GM23338 (cell line): ENCODE results near the gene BCAS3. TPM values are rescaled to one million over a fixed set of nuclear protein-coding genes. Genes with fewer than 3 reads are reported as not detected.

ENCODE experiments used
- ATAC-seq: fragments of 200-7000 bp; cut with Tn5 transposase; 3 replicates; pipeline ENCODE4 v1.9.1; 2020
- DNase-seq: peaks from one replicate; pipeline ENCODE4 v3.0.0-alpha.2; 2015; ENCODE audit warnings: low spot score
- H2AFZ ChIP-seq: fragments of 200-600 bp; sonication (generic); 2 replicates; pipeline ENCODE4 v1.8.0; 2016; ENCODE audit warnings: antibody characterized with exemption, mild to moderate bottlenecking, moderate library complexity
- H3F3A ChIP-seq: fragments of 200-600 bp; sonication (generic); replicated peaks from 2 replicates; pipeline ENCODE4 v1.8.0; 2017; ENCODE audit warnings: antibody characterized with exemption, mixed run types, low read depth
- H3K27ac ChIP-seq: fragments of 200-600 bp; sonication (generic); 2 replicates; pipeline ENCODE4 v1.6.1; 2016; ENCODE audit warnings: low read depth
- H3K27me3 ChIP-seq: fragments of 200-600 bp; sonication (generic); 2 replicates; pipeline ENCODE4 v1.8.0; 2016; ENCODE audit warnings: mild to moderate bottlenecking, mixed run types, moderate library complexity; ENCODE audit not compliant: insufficient read depth
- H3K36me3 ChIP-seq: fragments of 200-600 bp; sonication (generic); 2 replicates; pipeline ENCODE4 v1.8.0; 2016; ENCODE audit warnings: mild to moderate bottlenecking; ENCODE audit not compliant: insufficient read depth
- H3K4me1 ChIP-seq: fragments of 200-600 bp; sonication (generic); 2 replicates; pipeline ENCODE4 v1.8.0; 2016; ENCODE audit warnings: mild to moderate bottlenecking, moderate library complexity; ENCODE audit not compliant: insufficient read depth
- H3K4me2 ChIP-seq: fragments of 200-600 bp; sonication (generic); 2 replicates; pipeline ENCODE4 v1.7.1; 2017; ENCODE audit warnings: mixed run types
- H3K4me3 ChIP-seq: fragments of 200-600 bp; sonication (generic); 2 replicates; pipeline ENCODE4 v1.6.1; 2016; ENCODE audit warnings: mixed run types
- H3K79me2 ChIP-seq: fragments of 200-600 bp; sonication (generic); replicated peaks from 2 replicates; pipeline ENCODE4 v1.8.0; 2017; ENCODE audit warnings: mild to moderate bottlenecking; ENCODE audit not compliant: insufficient read depth
- H3K9me2 ChIP-seq: fragments of 200-600 bp; sonication (generic); 2 replicates; pipeline ENCODE4 v1.8.0; 2017; ENCODE audit not compliant: insufficient read depth
- H4K20me1 ChIP-seq: fragments of 200-600 bp; sonication (generic); replicated peaks from 2 replicates; pipeline ENCODE4 v1.8.0; 2017; ENCODE audit warnings: mild to moderate bottlenecking; ENCODE audit not compliant: insufficient read depth
- H3K27ac Mint-ChIP-seq: 2 replicates; pipeline ENCODE4 v1.8.0; 2020; ENCODE audit warnings: inconsistent platforms, mild to moderate bottlenecking, moderate library complexity, mixed read lengths
- H3K27me3 Mint-ChIP-seq: 3 replicates; pipeline ENCODE4 v1.8.0; 2022; ENCODE audit warnings: low read depth, mild to moderate bottlenecking, moderate library complexity, mixed read lengths, inconsistent platforms; ENCODE audit not compliant: insufficient read depth, poor library complexity
- H3K36me3 Mint-ChIP-seq: 3 replicates; pipeline ENCODE4 v1.8.0; 2021; ENCODE audit warnings: low read depth, mild to moderate bottlenecking, inconsistent platforms, moderate library complexity, mixed read lengths
- H3K4me1 Mint-ChIP-seq: 3 replicates; pipeline ENCODE4 v1.8.0; 2020; ENCODE audit warnings: mild to moderate bottlenecking, inconsistent platforms, mixed read lengths
- H3K4me3 Mint-ChIP-seq: 3 replicates; pipeline ENCODE4 v1.8.0; 2021; ENCODE audit warnings: moderate library complexity, mild to moderate bottlenecking, inconsistent platforms, mixed read lengths
- H3K9me3 Mint-ChIP-seq: 3 replicates; pipeline ENCODE4 v1.8.0; 2020; ENCODE audit warnings: moderate library complexity, mild to moderate bottlenecking, inconsistent platforms, mixed read lengths
- CREB1 ChIP-seq: fragments of 250-450 bp; sonication (Bioruptor Pico); IDR thresholded peaks from 2 replicates; pipeline ENCODE4 v1.5.0; 2020; ENCODE audit warnings: low read depth, mild to moderate bottlenecking, moderate library complexity
- EZH2 ChIP-seq: fragments of 200-600 bp; sonication (generic); IDR thresholded peaks from one replicate; pipeline ENCODE4 v1.8.0; 2017; ENCODE audit warnings: antibody characterized with exemption, mild to moderate bottlenecking, low read depth; ENCODE audit not compliant: unreplicated experiment
- JUNB ChIP-seq: IDR thresholded peaks from one replicate; pipeline ENCODE4 v1.6.1; 2016; ENCODE audit warnings: antibody characterized with exemption; ENCODE audit not compliant: unreplicated experiment
- NANOG ChIP-seq: IDR thresholded peaks from 2 replicates; pipeline ENCODE4 v1.6.1; 2016; ENCODE audit warnings: antibody characterized with exemption, borderline replicate concordance
- POLR2AphosphoS5 ChIP-seq: IDR thresholded peaks from 2 replicates; pipeline ENCODE4 v1.6.1; 2016; ENCODE audit warnings: antibody characterized with exemption, low read depth
- STAT1 ChIP-seq: IDR thresholded peaks from one replicate; pipeline ENCODE4 v1.6.1; 2016; ENCODE audit warnings: antibody characterized with exemption; ENCODE audit not compliant: unreplicated experiment
- ZNF331 ChIP-seq: fragments of 250-450 bp; sonication (Bioruptor Pico); IDR thresholded peaks from 2 replicates; pipeline ENCODE4 v1.5.0; 2020; ENCODE audit warnings: low read depth, mild to moderate bottlenecking, moderate library complexity
- polyA plus RNA-seq: library from polyadenylated mRNA; unstranded; fragments of >200 nt; fragmentation: Nextera tagmentation; extraction: Ambion mirVana; gene quantifications from 2 replicates; pipeline ENCODE4 v1.2.1, GENCODE V29; 2016
- total RNA-seq: library from RNA; depleted of rRNA; stranded (reverse); fragments of >200 nt; shearing (Covaris generic); gene quantifications from 2 replicates; pipeline ENCODE4 v1.2.3, GENCODE V29; 2014
- TF ChIP-seq, protein P1 (sequence below): IDR thresholded peaks from one replicate; pipeline ENCODE4 v1.6.1; 2018; ENCODE audit warnings: antibody characterized with exemption; ENCODE audit not compliant: unreplicated experiment
- TF ChIP-seq, protein P2 (sequence below), 2 experiments: fragments of 200-600 bp in 1 of 2; sonication (generic) in 1 of 2; conservative IDR thresholded peaks; 2 replicates each; pipeline versions ENCODE4 v1.5.1 to v1.6.1; 2016 to 2017; ENCODE audit warnings: antibody characterized with exemption in 2 of 2, low read depth in 2 of 2, mild to moderate bottlenecking in 2 of 2, moderate library complexity in 1 of 2
- TF ChIP-seq, protein P3 (sequence below): IDR thresholded peaks from 2 replicates; pipeline ENCODE4 v1.6.1; 2016; ENCODE audit warnings: antibody characterized with exemption

Gene BCAS3
- total and polyA plus RNA-seq, 2 experiments from 2014 or later: 8.2 to 28.0 TPM

DNA sequence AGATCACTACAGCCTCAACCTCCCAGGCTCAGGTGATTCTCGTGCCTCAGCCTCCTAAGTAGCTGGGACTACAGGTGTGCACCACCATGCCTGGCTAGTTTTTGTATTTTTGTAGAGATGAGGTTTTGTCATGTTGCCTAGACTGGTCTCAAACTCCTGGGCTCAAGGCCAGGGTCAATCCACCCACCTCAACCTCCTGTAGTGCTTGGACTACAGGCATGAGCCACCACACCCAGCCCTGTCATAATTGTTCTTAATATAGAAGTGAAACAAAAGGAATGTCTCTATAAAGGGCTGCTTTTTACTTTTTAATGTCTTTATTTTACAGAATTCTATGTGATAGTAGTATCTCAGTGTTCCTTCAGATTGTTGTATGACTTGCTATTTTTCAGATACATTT lies 376.8 kb downstream of the BCAS3 start (continued):
- TF ChIP-seq, protein P1, sequence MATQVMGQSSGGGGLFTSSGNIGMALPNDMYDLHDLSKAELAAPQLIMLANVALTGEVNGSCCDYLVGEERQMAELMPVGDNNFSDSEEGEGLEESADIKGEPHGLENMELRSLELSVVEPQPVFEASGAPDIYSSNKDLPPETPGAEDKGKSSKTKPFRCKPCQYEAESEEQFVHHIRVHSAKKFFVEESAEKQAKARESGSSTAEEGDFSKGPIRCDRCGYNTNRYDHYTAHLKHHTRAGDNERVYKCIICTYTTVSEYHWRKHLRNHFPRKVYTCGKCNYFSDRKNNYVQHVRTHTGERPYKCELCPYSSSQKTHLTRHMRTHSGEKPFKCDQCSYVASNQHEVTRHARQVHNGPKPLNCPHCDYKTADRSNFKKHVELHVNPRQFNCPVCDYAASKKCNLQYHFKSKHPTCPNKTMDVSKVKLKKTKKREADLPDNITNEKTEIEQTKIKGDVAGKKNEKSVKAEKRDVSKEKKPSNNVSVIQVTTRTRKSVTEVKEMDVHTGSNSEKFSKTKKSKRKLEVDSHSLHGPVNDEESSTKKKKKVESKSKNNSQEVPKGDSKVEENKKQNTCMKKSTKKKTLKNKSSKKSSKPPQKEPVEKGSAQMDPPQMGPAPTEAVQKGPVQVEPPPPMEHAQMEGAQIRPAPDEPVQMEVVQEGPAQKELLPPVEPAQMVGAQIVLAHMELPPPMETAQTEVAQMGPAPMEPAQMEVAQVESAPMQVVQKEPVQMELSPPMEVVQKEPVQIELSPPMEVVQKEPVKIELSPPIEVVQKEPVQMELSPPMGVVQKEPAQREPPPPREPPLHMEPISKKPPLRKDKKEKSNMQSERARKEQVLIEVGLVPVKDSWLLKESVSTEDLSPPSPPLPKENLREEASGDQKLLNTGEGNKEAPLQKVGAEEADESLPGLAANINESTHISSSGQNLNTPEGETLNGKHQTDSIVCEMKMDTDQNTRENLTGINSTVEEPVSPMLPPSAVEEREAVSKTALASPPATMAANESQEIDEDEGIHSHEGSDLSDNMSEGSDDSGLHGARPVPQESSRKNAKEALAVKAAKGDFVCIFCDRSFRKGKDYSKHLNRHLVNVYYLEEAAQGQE: no peak
- TF ChIP-seq CREB1 (CRISPR knock-in tag): no peak
- no peak for TF ChIP-seq STAT1
- no peak for TF ChIP-seq JUNB
- TF ChIP-seq EZH2: no peak
- TF ChIP-seq POLR2AphosphoS5: no peak

DNA sequence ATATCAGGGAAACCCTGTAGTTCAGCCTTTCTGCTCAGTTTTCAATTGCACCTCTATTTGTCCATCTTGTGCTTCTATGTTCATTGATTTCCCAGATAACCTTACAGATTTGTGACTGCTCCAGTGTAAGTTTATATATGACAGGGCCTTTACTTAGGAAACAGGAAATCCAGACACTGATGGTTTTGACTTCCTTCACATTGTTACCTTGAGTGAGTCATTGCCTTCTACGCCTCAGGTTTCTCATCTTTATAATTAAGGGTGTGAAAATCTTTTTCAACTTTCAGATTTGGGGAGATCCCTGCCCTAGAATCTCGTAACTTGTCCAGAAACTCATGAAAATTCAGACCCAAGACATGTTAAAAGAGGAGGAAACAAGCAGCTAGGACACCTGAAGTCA lies 379.6 kb downstream of the BCAS3 start:
- H3K27ac Mint-ChIP-seq: no peak overlapping the region
- TF ChIP-seq JUNB (no peak), POLR2AphosphoS5 (no peak), NANOG (no peak), STAT1 (no peak), ZNF331 (CRISPR knock-in tag) (no peak)
- TF ChIP-seq, protein P1: no peak
- TF ChIP-seq, protein P2, sequence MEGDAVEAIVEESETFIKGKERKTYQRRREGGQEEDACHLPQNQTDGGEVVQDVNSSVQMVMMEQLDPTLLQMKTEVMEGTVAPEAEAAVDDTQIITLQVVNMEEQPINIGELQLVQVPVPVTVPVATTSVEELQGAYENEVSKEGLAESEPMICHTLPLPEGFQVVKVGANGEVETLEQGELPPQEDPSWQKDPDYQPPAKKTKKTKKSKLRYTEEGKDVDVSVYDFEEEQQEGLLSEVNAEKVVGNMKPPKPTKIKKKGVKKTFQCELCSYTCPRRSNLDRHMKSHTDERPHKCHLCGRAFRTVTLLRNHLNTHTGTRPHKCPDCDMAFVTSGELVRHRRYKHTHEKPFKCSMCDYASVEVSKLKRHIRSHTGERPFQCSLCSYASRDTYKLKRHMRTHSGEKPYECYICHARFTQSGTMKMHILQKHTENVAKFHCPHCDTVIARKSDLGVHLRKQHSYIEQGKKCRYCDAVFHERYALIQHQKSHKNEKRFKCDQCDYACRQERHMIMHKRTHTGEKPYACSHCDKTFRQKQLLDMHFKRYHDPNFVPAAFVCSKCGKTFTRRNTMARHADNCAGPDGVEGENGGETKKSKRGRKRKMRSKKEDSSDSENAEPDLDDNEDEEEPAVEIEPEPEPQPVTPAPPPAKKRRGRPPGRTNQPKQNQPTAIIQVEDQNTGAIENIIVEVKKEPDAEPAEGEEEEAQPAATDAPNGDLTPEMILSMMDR (conservative IDR thresholded peaks at IDR 0.05; ENCODE audit: low read depth in 2 of 2): no peak
- TF ChIP-seq, protein P3, sequence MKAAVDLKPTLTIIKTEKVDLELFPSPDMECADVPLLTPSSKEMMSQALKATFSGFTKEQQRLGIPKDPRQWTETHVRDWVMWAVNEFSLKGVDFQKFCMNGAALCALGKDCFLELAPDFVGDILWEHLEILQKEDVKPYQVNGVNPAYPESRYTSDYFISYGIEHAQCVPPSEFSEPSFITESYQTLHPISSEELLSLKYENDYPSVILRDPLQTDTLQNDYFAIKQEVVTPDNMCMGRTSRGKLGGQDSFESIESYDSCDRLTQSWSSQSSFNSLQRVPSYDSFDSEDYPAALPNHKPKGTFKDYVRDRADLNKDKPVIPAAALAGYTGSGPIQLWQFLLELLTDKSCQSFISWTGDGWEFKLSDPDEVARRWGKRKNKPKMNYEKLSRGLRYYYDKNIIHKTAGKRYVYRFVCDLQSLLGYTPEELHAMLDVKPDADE: no peak

More for the DNA sequence above, 379.6 kb downstream of the BCAS3 start:
- no peak overlapping the region for H3K4me2 ChIP-seq
- no peaks in the 10 kb centered on the region for H3K27me3 Mint-ChIP-seq
- no peaks in the 10 kb centered on the region for H4K20me1 ChIP-seq
- no peaks in the 10 kb centered on the region for H3K36me3 ChIP-seq
- H3K4me1 ChIP-seq: no peaks in the 10 kb centered on the region
- no peaks in the 10 kb centered on the region for H3K36me3 Mint-ChIP-seq
- no peak overlapping the region for H3K27ac ChIP-seq
- H3K4me1 Mint-ChIP-seq: no peaks in the 10 kb centered on the region
- no peaks in the 10 kb centered on the region for H3K9me2 ChIP-seq
- DNase-seq (no peak), ATAC-seq (no peak)
- H3K79me2 ChIP-seq: no peaks in the 10 kb centered on the region
- no peak overlapping the region for H3K4me3 ChIP-seq
- H3F3A ChIP-seq: no peaks in the 10 kb centered on the region
- H3K9me3 Mint-ChIP-seq: no peaks in the 10 kb centered on the region
- H3K4me3 Mint-ChIP-seq: no peak overlapping the region
- H2AFZ ChIP-seq: no peak overlapping the region
- no peaks in the 10 kb centered on the region for H3K27me3 ChIP-seq
